Occipital lobe (tissue), 2 donors: Measurements from ENCODE around the gene KIFAP3. TPM values are rescaled to one million over a fixed set of nuclear protein-coding genes. Genes with fewer than 3 reads are reported as not detected.
"Not testable (repeated sequence)": the region's sequence is repeated elsewhere in the genome, so short reads cannot be mapped to it uniquely, and the experiment has no call there.

Source experiments
- DNase-seq: peaks from one replicate; lab custom pipeline; 2025; lab: John Stamatoyannopoulos, UW
- total RNA-seq: library from RNA; depleted of rRNA; stranded (reverse); fragments of >200 nt; gene quantifications from one replicate; pipeline ENCODE4 v1.2.3, GENCODE V29; 2014

The KIFAP3 gene
- total RNA-seq, 1 donor from 2014 or later = 271 TPM

GRCh38 chr1:170063109-170063826, 11.2 kb downstream of the KIFAP3 start:
- no peak for DNase-seq

- DNase-seq = not testable (repeated sequence)
Observed at GRCh38 chr1:170061676-170062075, 12.8 kb downstream of the KIFAP3 start.

GRCh38 chr1:170060015-170060520, 14.4 kb downstream of the KIFAP3 start:
- DNase-seq = not testable (repeated sequence)

- DNase-seq = no peak
Observed at GRCh38 chr1:170049176-170049800, 25.2 kb downstream of the KIFAP3 start.

GRCh38 chr1:170048515-170048914, 26.0 kb downstream of the KIFAP3 start:
- DNase-seq = no peak

GRCh38 chr1:170044187-170044586, 30.3 kb downstream of the KIFAP3 start:
- DNase-seq = no peak

- DNase-seq = no peak
Observed at GRCh38 chr1:170041423-170042192, 32.9 kb downstream of the KIFAP3 start.

- no peak for DNase-seq
Observed at GRCh38 chr1:170032531-170033280, 41.8 kb downstream of the KIFAP3 start.

- DNase-seq = no peak
Observed at GRCh38 chr1:170030212-170030611, 44.3 kb downstream of the KIFAP3 start.

- no peak for DNase-seq
Observed at GRCh38 chr1:170027760-170028159, 46.7 kb downstream of the KIFAP3 start.

GRCh38 chr1:170020859-170021258, 53.6 kb downstream of the KIFAP3 start:
- no peak for DNase-seq

- DNase-seq = no peak
Observed at GRCh38 chr1:170017478-170017877, 57.0 kb downstream of the KIFAP3 start.

GRCh38 chr1:170012920-170013319, 61.6 kb downstream of the KIFAP3 start:
- DNase-seq = no peak

GRCh38 chr1:170010443-170010842, 64.1 kb downstream of the KIFAP3 start:
- no peak for DNase-seq

- DNase-seq = no peak
Observed at GRCh38 chr1:170009551-170009950, 64.9 kb downstream of the KIFAP3 start.

- not testable (repeated sequence) for DNase-seq
Observed at GRCh38 chr1:170008745-170009144, 65.8 kb downstream of the KIFAP3 start.

- DNase-seq = not testable (repeated sequence)
Observed at GRCh38 chr1:170003270-170003835, 71.1 kb downstream of the KIFAP3 start.

- DNase-seq = no peak
Observed at GRCh38 chr1:170001266-170001665, 73.2 kb downstream of the KIFAP3 start.

GRCh38 chr1:169999761-170000160, 74.7 kb downstream of the KIFAP3 start:
- no peak for DNase-seq

- peak; percentile 4 for DNase-seq
Observed at GRCh38 chr1:169999331-169999741, 75.2 kb downstream of the KIFAP3 start.

- no peak for DNase-seq
Observed at GRCh38 chr1:169995993-169996392, 78.5 kb downstream of the KIFAP3 start.
